ENCODE data around the gene MYH11. TPM values are rescaled to one million over a fixed set of nuclear protein-coding genes. Genes with fewer than 3 reads are reported as not detected.

Gene MYH11
- under 1 TPM in 1 of 2 experiments, not detected in 1; 0.07 TPM for total RNA-seq

DNA sequence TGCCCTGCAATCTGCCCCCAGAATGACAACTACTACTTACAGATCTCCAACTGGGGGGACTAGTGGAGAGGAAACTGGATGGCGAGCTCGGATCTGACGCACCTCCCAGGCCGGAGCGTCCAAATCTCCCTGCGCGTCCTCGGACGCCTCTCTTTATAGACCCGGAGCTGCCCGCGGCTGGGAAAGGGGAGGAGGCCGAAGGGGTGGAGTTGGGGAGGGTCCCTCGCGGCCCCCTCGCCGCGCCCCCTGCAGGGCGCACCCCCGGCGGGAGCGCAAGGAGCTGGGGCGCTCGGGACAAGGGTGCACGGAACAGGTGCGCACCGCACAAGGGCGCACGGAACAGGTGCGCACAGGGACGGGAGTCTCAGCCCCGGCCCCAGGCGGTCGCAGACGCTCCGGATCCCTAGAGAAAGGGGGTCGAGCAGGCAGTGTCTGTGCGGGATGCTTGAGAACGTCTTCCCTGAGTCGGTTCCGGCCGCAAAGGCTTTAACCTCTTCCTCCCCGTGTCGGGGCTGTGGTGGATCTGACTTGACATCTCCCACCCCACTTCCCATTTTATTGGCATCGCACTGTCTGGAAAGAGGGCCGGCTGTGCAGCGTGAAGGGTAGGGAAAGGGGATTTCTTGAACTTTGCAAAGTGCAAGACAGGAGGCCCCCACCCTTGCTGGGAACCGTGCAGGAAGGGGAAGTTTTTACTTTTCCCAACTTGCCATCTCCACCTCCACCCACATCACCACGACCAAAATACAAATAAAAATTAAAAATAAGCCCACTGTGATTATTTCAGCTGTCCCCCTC lies at the start of gene MYH11:
Gene MYH11 (minus strand): TSS at position 128 of the 798 bp plus-strand sequence. CDS start 18,776 bp downstream, outside the sequence.
- no peaks in the 10 kb centered on the region for H3K36me3 Mint-ChIP-seq
- H3K4me3 Mint-ChIP-seq: peak within 1 kb of the TSS; percentile 28
- no peak within 1 kb of the TSS for H3K27ac Mint-ChIP-seq
- no peaks in the 10 kb centered on the region for H3K9me3 Mint-ChIP-seq
- H3K27me3 Mint-ChIP-seq: peaks cover 26% of the 10 kb centered on the region
- POLR2A ChIA-PET: no interaction called here
- intact Hi-C loops (cut with micrococcal nuclease): no loop called here
- peaks cover 5% of the 10 kb centered on the region for H3K4me1 Mint-ChIP-seq (ENCODE audit: low read depth)
- DNase-seq: no peak
- CTCF ChIA-PET: no interaction called here

DNA sequence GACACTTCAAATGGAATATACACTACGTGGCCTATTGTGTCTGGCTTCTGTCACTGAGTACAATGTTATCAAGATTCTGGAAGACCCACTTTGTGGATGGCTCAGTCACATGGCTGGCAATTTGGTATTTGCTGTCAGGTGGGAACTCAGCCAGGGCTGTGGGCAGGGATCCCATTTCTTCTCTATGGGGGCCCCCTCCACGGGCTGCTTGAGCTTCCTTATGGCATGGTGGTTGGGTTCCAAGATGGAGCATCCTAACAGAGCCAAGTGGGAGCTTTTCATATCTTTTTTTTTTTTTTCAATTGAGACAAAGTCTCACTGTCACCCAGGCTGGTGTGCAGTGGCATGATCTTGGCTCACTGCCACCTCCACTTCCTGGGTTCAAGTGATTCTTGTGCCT lies 49.6 kb upstream of the MYH11 start:
- Mint-ChIP-seq H3K9me3 (peaks cover 2% of the 10 kb centered on the region), H3K36me3 (no peaks in the 10 kb centered on the region), H3K27ac (no peak overlapping the region), H3K4me1 (ENCODE audit: low read depth) (peaks cover 5% of the 10 kb centered on the region), H3K4me3 (no peak overlapping the region), H3K27me3 (no peaks in the 10 kb centered on the region)
- POLR2A ChIA-PET: no interaction called here
- DNase-seq: no peak
- intact Hi-C loops (cut with micrococcal nuclease): no loop called here
- CTCF ChIA-PET: no interaction called here

DNA sequence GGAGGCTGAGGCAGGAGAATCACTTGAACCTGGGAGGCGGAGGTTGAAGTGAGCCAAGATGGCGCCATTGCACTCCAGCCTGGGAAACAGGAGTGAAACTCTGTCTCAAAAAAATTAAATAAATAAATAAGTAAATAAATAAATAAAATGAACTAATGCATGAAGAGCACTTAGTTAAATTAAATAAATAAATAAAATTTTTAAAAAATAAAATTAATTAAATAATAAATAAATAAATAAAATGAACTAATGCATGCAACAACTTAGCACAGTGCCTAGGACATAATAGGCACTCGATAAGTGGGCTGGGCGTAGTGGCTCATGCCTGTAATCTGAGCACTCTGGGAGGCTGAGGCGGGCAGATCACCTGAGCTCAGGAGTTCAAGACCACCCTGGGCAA lies 47.1 kb upstream of the MYH11 start:
- ChIA-PET POLR2A (no interaction called here), CTCF (no interaction called here)
- H3K27me3 Mint-ChIP-seq: no peaks in the 10 kb centered on the region
- no peak overlapping the region for H3K4me3 Mint-ChIP-seq
- H3K4me1 Mint-ChIP-seq (ENCODE audit: low read depth): peaks cover 11% of the 10 kb centered on the region
- no peaks in the 10 kb centered on the region for H3K36me3 Mint-ChIP-seq
- intact Hi-C loops (cut with micrococcal nuclease): no loop called here
- peaks cover 2% of the 10 kb centered on the region for H3K9me3 Mint-ChIP-seq
- DNase-seq: no peak
- H3K27ac Mint-ChIP-seq: no peak overlapping the region

DNA sequence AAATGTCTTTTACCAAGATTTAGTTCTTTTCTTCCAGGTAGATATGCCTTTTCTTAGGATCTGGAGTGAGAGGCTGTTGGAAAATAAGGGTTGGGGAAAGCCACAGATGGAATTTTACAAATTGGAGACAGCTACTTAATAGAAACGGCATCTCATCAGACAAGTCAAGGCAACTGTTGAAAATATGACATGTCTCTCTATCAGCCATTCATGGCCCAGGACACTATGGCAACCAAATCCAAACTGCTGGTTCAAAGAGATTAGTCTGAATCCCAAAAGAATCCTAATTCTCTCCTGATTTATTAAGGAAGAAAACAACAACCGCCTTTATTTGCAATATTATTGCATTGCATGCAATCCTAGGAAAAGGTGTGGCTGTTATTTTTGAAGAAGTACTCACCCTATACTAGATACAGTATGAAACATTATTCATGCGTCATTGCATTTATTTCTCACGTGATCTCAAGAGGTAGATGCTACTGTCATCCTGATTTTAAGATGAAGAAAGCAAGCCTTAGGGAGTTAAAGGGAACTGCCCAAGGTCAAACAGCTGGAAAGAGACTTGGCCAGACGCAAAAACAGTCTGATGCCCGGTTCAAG lies 44.2 kb upstream of the MYH11 start:
- intact Hi-C loops (cut with micrococcal nuclease): no loop called here
- peaks cover 25% of the 10 kb centered on the region for H3K4me1 Mint-ChIP-seq (ENCODE audit: low read depth)
- POLR2A ChIA-PET: no interaction called here
- no peaks in the 10 kb centered on the region for H3K9me3 Mint-ChIP-seq
- H3K36me3 Mint-ChIP-seq: no peaks in the 10 kb centered on the region
- no peak overlapping the region for H3K27ac Mint-ChIP-seq
- H3K27me3 Mint-ChIP-seq: no peaks in the 10 kb centered on the region
- no peak for DNase-seq
- CTCF ChIA-PET: no interaction called here
- no peak overlapping the region for H3K4me3 Mint-ChIP-seq

DNA sequence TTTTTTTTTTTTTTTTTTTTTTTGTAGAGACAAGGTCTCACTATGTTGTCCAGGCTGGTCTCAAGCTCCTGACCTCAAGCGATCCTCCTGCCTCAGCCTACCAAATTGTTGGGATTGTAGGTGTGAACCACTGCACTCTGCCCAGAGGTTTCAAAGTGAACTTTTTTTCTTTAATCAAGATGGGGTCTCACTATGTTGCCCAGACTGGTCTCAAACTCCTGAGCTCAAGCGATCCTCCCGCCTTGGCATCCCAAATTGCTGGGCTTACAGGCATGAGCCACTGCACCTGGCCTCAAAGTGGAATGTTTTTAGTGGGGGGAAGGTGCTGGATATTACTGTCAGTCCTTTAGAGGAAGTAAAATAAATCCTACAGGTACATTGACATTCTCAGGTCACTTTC lies 43.5 kb upstream of the MYH11 start:
- H3K36me3 Mint-ChIP-seq: no peaks in the 10 kb centered on the region
- DNase-seq: no peak
- H3K27me3 Mint-ChIP-seq: no peaks in the 10 kb centered on the region
- no peak overlapping the region for H3K4me3 Mint-ChIP-seq
- intact Hi-C loops (cut with micrococcal nuclease): no loop called here
- no peaks in the 10 kb centered on the region for H3K9me3 Mint-ChIP-seq
- ChIA-PET POLR2A (no interaction called here), CTCF (interaction anchor here (3.5 kb wide), 1 partner anchor 12 kb away, joined by 15 read pairs; the partner anchor contains the start of gene CEP20)
- H3K4me1 Mint-ChIP-seq (ENCODE audit: low read depth): peaks cover 25% of the 10 kb centered on the region
- H3K27ac Mint-ChIP-seq: no peak overlapping the region

DNA sequence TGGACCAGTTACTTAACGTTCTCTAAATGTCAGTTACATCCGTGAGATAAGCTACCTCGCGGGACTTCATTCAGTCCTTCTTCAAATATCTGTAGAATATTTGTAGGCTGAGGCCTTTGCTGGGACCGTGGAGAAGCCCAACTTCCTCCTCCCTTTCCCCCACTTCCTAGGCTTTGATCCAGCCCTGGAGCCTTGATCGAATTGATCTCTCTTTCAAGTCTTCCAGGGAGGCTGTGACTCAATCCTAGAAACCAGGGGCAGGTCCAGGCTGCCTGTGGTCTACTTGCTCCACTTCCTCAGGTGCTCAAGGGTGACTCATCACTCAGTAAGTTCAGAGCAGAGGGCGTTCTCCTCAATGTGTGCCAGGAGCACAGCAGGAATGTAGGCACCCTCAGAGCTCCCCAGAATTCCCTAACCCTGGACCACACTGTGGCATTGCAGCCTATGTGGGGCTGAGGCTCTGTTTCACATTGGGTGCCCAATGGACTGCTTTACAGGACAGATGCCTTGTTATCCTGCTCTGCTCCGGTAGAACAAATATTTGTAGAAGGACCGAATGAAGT lies 42.8 kb upstream of the MYH11 start:
- POLR2A ChIA-PET: no interaction called here
- intact Hi-C loops (cut with micrococcal nuclease): loop anchor here (2.0 kb wide), 1 partner anchor 61 kb away; no protein-coding TSS in a partner anchor
- Mint-ChIP-seq H3K27ac (no peak overlapping the region), H3K36me3 (no peaks in the 10 kb centered on the region), H3K27me3 (no peaks in the 10 kb centered on the region), H3K4me1 (ENCODE audit: low read depth) (peaks cover 28% of the 10 kb centered on the region), H3K9me3 (no peaks in the 10 kb centered on the region), H3K4me3 (no peak overlapping the region)
- DNase-seq: peak; percentile 80
- CTCF ChIA-PET: interaction anchor here (3.5 kb wide), 1 partner anchor 11 kb away, joined by 15 read pairs; the partner anchor contains the start of gene CEP20

DNA sequence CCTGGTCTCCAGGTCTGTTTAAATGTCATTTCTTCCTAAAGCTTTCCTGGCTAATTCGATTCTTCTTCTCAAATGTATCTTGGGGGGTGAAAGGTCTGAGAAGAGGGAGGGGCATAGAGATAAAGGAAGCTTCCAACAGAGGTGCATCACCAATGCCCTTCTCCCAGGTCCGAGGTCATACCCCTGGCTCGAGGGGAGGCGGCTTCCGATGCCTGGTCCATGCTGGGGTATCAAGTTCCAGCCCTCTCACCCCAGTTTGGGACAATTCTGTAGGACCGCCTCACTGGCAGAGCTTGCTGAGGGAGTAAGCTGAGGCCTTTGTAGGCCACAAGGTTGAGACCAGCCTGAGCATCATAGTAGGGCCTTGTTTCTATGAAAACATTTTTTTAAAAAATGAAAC lies 41.8 kb upstream of the MYH11 start:
- H3K27me3 Mint-ChIP-seq: no peaks in the 10 kb centered on the region
- no peaks in the 10 kb centered on the region for H3K36me3 Mint-ChIP-seq
- H3K4me1 Mint-ChIP-seq (ENCODE audit: low read depth): peaks cover 28% of the 10 kb centered on the region
- ChIA-PET POLR2A (no interaction called here), CTCF (interaction anchor here (3.5 kb wide), 1 partner anchor 10 kb away, joined by 15 read pairs; the partner anchor contains the start of gene CEP20)
- intact Hi-C loops (cut with micrococcal nuclease): loop anchor here (2.0 kb wide), 1 partner anchor 62 kb away; no protein-coding TSS in a partner anchor
- no peak overlapping the region for H3K27ac Mint-ChIP-seq
- DNase-seq: no peak
- H3K9me3 Mint-ChIP-seq: no peaks in the 10 kb centered on the region
- no peak overlapping the region for H3K4me3 Mint-ChIP-seq

DNA sequence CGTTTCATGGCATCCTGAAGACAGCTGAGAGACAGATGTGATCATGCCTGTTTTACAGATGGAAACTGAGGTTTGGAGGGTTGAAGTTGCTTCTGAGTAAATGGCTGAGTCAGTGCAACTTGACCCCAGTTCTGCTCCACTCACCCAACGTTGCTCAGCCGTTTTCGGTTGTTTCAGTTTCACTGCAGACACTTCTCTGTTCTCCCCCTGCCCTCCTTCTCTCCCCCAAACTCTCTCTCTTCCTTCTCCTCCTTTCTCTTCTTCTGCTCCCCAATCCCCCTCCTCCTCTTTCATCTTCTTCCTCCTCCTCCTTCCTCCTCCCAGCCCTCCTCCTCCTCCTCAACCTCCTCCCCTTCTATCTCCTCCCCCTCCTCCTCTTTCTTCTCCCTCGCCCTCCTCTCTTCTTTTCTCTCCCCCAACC lies 41.0 kb upstream of the MYH11 start:
- Mint-ChIP-seq H3K4me1 (ENCODE audit: low read depth) (peaks cover 28% of the 10 kb centered on the region), H3K4me3 (peak overlapping the region; percentile 4), H3K27ac (no peak overlapping the region), H3K36me3 (no peaks in the 10 kb centered on the region), H3K27me3 (no peaks in the 10 kb centered on the region), H3K9me3 (no peaks in the 10 kb centered on the region)
- CTCF ChIA-PET: interaction anchor here (3.5 kb wide), 1 partner anchor 9 kb away, joined by 15 read pairs; the partner anchor contains the start of gene CEP20
- peak; percentile 81 for DNase-seq
- intact Hi-C loops (cut with micrococcal nuclease): loop anchor here (1.0 to 2.0 kb wide), 3 partner anchors 10 to 127 kb away; partner anchors contain the start of gene CEP20
- POLR2A ChIA-PET: interaction anchor here (1.9 kb wide), 1 partner anchor 10 kb away, joined by 10 read pairs; the partner anchor contains the start of gene CEP20

DNA sequence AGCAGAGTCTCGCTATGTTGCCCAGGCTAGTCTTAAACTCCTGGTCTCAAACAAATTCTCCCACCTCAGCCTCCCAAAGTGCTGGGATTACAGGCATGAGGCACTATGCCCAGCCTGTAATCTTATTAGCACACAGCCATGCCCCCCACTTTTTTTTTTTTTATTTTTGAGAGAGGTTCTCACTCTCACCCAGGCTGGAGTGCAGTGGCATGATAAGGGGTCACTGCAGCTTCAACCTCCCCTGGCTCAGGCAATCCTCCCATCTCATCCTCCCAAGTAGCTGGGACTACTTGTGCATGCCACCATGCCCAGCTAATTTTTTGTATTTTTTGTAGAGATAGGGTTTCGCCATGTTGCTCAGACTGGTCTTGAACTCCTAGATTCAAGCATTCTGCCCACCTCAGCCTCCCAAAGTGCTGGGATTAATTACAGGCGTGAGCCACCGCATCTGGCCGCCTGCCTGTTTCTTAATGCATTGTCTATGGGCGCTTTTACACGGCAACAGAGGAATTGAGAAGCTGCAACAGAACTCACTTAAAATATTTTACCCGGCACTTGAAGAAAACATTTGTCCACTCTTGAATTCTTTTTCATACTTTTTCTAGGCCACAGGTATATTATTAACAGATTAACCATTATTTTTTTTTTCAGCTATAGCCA lies 40.4 kb upstream of the MYH11 start:
- Mint-ChIP-seq H3K36me3 (no peaks in the 10 kb centered on the region), H3K27ac (no peak overlapping the region), H3K4me1 (ENCODE audit: low read depth) (peaks cover 28% of the 10 kb centered on the region), H3K4me3 (no peak overlapping the region), H3K27me3 (no peaks in the 10 kb centered on the region), H3K9me3 (no peaks in the 10 kb centered on the region)
- ChIA-PET POLR2A (interaction anchor here (0.5 to 1.9 kb wide), 2 partner anchors 9 to 63 kb away, joined by 4 to 10 read pairs; partner anchors contain the start of gene CEP20), CTCF (interaction anchor here (3.5 kb wide), 1 partner anchor 9 kb away, joined by 15 read pairs; the partner anchor contains the start of gene CEP20)
- intact Hi-C loops (cut with micrococcal nuclease): loop anchor here (1.0 kb wide), 2 partner anchors 9 to 128 kb away; partner anchors contain the start of gene CEP20
- no peak for DNase-seq

DNA sequence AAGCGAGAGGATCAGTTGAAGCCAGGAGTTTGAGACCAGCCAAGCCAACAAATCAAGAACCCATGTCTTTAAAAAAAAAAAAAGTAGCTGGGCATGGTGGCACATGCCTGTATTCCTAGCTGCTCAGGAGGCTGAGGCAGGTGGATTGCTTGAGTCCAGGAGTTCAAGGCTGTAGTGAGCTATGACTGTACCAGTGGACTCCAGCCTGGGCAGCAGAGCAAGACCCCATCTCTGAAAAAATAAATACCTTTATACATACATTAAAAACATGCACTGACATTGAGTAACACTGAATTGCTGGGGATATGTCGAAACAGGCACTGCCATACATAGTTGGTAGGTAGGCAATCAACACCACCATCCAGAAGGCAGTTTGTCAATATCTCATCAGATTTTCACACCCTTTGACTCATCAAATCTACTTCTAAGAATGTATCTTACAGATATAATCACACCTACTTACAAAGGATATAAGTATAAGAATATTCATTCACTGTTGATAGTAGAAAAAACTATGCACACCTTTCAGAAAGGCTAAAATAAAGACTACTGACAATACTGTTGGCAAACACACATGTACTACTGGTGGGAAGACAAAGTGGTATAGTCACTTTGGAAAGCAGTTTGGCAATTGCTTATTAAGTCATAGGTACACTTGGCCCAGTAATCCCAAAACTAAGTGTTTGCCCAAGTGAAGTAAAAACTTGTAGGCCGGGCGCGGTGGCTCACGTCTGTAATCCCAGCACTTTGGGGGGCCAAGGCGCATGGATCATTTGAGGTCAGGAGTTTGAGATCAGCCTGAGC lies 37.9 kb upstream of the MYH11 start:
- H3K4me1 Mint-ChIP-seq (ENCODE audit: low read depth): peaks cover 26% of the 10 kb centered on the region
- no peaks in the 10 kb centered on the region for H3K36me3 Mint-ChIP-seq
- CTCF ChIA-PET: no interaction called here
- no peaks in the 10 kb centered on the region for H3K27me3 Mint-ChIP-seq
- intact Hi-C loops (cut with micrococcal nuclease): no loop called here
- POLR2A ChIA-PET: no interaction called here
- no peak overlapping the region for H3K27ac Mint-ChIP-seq
- no peak overlapping the region for H3K4me3 Mint-ChIP-seq
- peak; percentile 23 for DNase-seq
- H3K9me3 Mint-ChIP-seq: no peaks in the 10 kb centered on the region

DNA sequence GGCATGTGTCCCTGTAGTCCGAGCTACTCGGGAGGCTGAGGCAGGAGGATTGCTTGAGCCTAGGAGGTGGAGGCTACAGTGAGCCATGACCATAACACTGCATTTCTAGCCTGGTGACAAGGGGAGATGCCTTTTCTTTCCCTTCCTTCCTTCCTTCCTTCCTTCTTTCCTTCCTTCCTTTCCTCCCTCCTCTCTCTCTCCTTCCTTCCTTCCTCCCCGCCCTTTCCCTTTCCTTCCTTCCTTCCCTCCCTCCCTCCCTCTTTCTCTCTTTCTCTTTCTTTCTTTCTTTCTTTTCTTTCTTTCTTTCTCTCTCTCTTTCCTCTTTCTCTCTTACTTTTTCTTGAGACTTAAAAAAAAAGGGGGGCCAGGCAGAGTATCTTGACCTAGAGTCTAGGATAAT lies 34.7 kb upstream of the MYH11 start:
- H3K4me1 Mint-ChIP-seq (ENCODE audit: low read depth): peaks cover 17% of the 10 kb centered on the region
- intact Hi-C loops (cut with micrococcal nuclease): no loop called here
- H3K4me3 Mint-ChIP-seq: no peak overlapping the region
- peaks cover 4% of the 10 kb centered on the region for H3K36me3 Mint-ChIP-seq
- no peaks in the 10 kb centered on the region for H3K9me3 Mint-ChIP-seq
- H3K27me3 Mint-ChIP-seq: no peaks in the 10 kb centered on the region
- H3K27ac Mint-ChIP-seq: no peak overlapping the region
- no peak for DNase-seq
- CTCF ChIA-PET: no interaction called here
- POLR2A ChIA-PET: interaction anchor here (0.6 kb wide), 1 partner anchor 159 kb away, joined by 3 read pairs; no protein-coding TSS in a partner anchor
